ENCODE results near the gene UBQLN1.

GRCh38 chr9:83637389-83637788 lies 70.4 kb downstream of the UBQLN1 start:
- no peak for TF ChIP-seq CTCF (conservative IDR thresholded peaks at IDR 0.05)
- TF ChIP-seq ZFX (IDR thresholded peaks at IDR 0.05) = no peak
